Measurements from ENCODE around the gene MORC4.

GRCh38 chrX:106935175-106935574 is 64.8 kb downstream of the MORC4 start:
- TF ChIP-seq CTCF (IDR thresholded peaks at IDR 0.05): no peak
- TF ChIP-seq POLR2A (IDR thresholded peaks at IDR 0.05): no peak
- TF ChIP-seq EP300 (IDR thresholded peaks at IDR 0.05): no peak
- no peak for TF ChIP-seq POLR2AphosphoS5 (IDR thresholded peaks at IDR 0.05)
